ENCODE results near the gene DAPK2. TPM values are rescaled to one million over a fixed set of nuclear protein-coding genes. Genes with fewer than 3 reads are reported as not detected.

The DAPK2 gene
- total RNA-seq, 4 donors from 2014 or later = 45.1 to 244 (median 107) TPM

- Histone ChIP-seq H3K4me1 (no peaks in the 10 kb centered on the region), H3K27ac (no peak overlapping the region), H3K4me3 (no peak overlapping the region), H3K9me3 (no peaks in the 10 kb centered on the region), H3K36me3 (peaks cover 0 to 5% (median 0%) of the 10 kb centered on the region in 4 donors), H3K27me3 (no peaks in the 10 kb centered on the region)
- in situ Hi-C loops (cut with MboI; ENCODE audit: low pct_ligation_motif_present in 1 of 4, low pct_unique_long_range_greater_than_20kb in 1 of 4, low sequenced_read_pairs in 3 of 4) (no loop called here), intact Hi-C loops (cut with DNase I; ENCODE audit: low total_unique reads) (no loop called here)
- TF ChIP-seq EP300 (IDR thresholded peaks at IDR 0.05; ENCODE audit: low read depth) (no peak), CTCF (IDR thresholded peaks at IDR 0.05) (no peak), POLR2AphosphoS5 (IDR thresholded peaks at IDR 0.05) (no peak), POLR2A (IDR thresholded peaks at IDR 0.05) (no peak)
- DNase-seq = no peak
- WGBS, 2 donors (ENCODE audit: low coverage in 1 of 2) = 90 to 95% methylated on average over 3 to 4 of the region's 4 CpGs
Observed at GRCh38 chr15:64038878-64039610, 7.2 kb downstream of the DAPK2 start.

DNA sequence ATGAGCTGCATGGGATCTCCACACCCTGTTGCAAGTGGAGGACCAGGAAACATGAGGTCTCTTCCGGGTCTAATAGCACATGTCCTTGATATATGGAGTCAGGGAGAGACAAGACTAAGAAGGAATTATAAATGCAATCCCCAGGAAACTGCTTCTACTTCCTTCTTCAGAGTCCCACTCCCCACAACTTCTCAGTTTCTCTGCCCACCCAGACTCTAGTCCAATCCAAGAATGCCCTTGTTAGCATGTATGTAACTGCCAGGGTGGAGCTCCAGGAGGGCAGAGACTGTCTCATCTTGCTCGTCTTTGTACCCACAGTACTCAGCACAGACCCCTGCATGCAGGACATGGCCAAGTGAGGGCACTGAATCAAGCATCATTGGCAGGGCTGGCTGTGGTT lies 8.3 kb downstream of the DAPK2 start:
- no peaks in the 10 kb centered on the region for H3K27me3 ChIP-seq

DNA sequence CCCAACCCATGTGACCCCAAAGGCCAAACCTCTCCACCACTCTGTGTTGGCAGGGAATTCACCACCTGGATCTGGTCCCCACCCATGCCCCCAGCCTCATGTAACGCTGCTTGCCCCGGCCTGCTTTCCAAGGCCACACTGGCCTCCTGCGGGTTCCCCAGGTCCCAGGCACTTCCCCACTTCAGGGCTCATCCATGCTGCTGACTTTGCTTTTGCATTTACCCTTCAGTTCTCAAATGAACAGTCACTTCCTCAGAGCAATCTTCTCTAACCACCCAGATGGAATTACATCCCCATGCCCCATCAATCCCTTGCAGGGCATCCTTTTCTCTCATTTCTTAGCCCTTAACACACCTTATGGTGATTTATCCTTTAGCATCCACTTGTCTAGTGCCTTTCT lies 9.2 kb downstream of the DAPK2 start:
- Histone ChIP-seq H3K4me1 (no peaks in the 10 kb centered on the region), H3K36me3 (peaks cover 0 to 5% (median 0%) of the 10 kb centered on the region in 4 donors), H3K4me3 (no peak overlapping the region), H3K27me3 (no peaks in the 10 kb centered on the region), H3K9me3 (no peaks in the 10 kb centered on the region), H3K27ac (no peak overlapping the region)
- in situ Hi-C loops (cut with MboI; ENCODE audit: low pct_ligation_motif_present in 1 of 4, low pct_unique_long_range_greater_than_20kb in 1 of 4, low sequenced_read_pairs in 3 of 4) (no loop called here), intact Hi-C loops (cut with DNase I; ENCODE audit: low total_unique reads) (no loop called here)
- 94 to 95% methylated on average over 3 of the region's 3 CpGs for WGBS, 2 donors (ENCODE audit: low coverage in 1 of 2)
- no peak for DNase-seq
- TF ChIP-seq POLR2A (IDR thresholded peaks at IDR 0.05) (no peak), POLR2AphosphoS5 (IDR thresholded peaks at IDR 0.05) (no peak), CTCF (IDR thresholded peaks at IDR 0.05) (no peak), EP300 (IDR thresholded peaks at IDR 0.05; ENCODE audit: low read depth) (no peak)

More for the DNA sequence above, 8.3 kb downstream of the DAPK2 start:
- intact Hi-C loops (cut with DNase I; ENCODE audit: low total_unique reads) = no loop called here
- Histone ChIP-seq H3K27ac (no peak overlapping the region), H3K9me3 (no peaks in the 10 kb centered on the region), H3K4me3 (no peak overlapping the region), H3K4me1 (no peaks in the 10 kb centered on the region), H3K36me3 (peaks cover 0 to 5% (median 0%) of the 10 kb centered on the region in 4 donors)
- in situ Hi-C loops (cut with MboI; ENCODE audit: low pct_ligation_motif_present in 1 of 4, low pct_unique_long_range_greater_than_20kb in 1 of 4, low sequenced_read_pairs in 3 of 4) = no loop called here
- 44% methylated on average over 2 of the region's 2 CpGs; no CpG with 5 or more reads in 1 of the 2 donors for WGBS, 2 donors (ENCODE audit: low coverage in 1 of 2)
- TF ChIP-seq POLR2AphosphoS5 (IDR thresholded peaks at IDR 0.05) (no peak), CTCF (IDR thresholded peaks at IDR 0.05) (no peak), EP300 (IDR thresholded peaks at IDR 0.05; ENCODE audit: low read depth) (no peak), POLR2A (IDR thresholded peaks at IDR 0.05) (no peak)
- no peak for DNase-seq

- Histone ChIP-seq H3K27ac (no peak overlapping the region), H3K4me1 (no peaks in the 10 kb centered on the region), H3K9me3 (no peaks in the 10 kb centered on the region), H3K27me3 (no peaks in the 10 kb centered on the region), H3K4me3 (no peak overlapping the region), H3K36me3 (peaks cover 0 to 5% (median 0%) of the 10 kb centered on the region in 4 donors)
- WGBS, 2 donors (ENCODE audit: low coverage in 1 of 2) = 93% methylated on average over 1 of the region's 1 CpG; no CpG with 5 or more reads in 1 of the 2 donors
- intact Hi-C loops (cut with DNase I; ENCODE audit: low total_unique reads) = no loop called here
- in situ Hi-C loops (cut with MboI; ENCODE audit: low pct_ligation_motif_present in 1 of 4, low pct_unique_long_range_greater_than_20kb in 1 of 4, low sequenced_read_pairs in 3 of 4) = no loop called here
- no peak for TF ChIP-seq POLR2AphosphoS5 (IDR thresholded peaks at IDR 0.05)
- TF ChIP-seq CTCF (IDR thresholded peaks at IDR 0.05) = no peak
- no peak for TF ChIP-seq POLR2A (IDR thresholded peaks at IDR 0.05)
- TF ChIP-seq EP300 (IDR thresholded peaks at IDR 0.05; ENCODE audit: low read depth) = no peak
- no peak for DNase-seq
Observed at GRCh38 chr15:64035525-64035924, 10.8 kb downstream of the DAPK2 start.

Data from transverse colon (tissue), 4 donors.